Astrocyte of the cerebellum (primary cell): ENCODE data around the gene HNRNPAB.

ENCODE experiments used
- DNase-seq: peaks from one replicate; pipeline ENCODE4 v3.0.0-alpha.2; 2011; ENCODE audit warnings: low read depth
- H3K4me3 ChIP-seq: 2 replicates; pipeline ENCODE4 v1.5.1; 2011; ENCODE audit warnings: mild to moderate bottlenecking, low read depth, low read length, moderate library complexity
- CTCF ChIP-seq: IDR thresholded peaks from 2 replicates; pipeline ENCODE4 v1.5.1; 2012; ENCODE audit warnings: low read length, low read depth, moderate library complexity, mild to moderate bottlenecking; ENCODE audit errors: missing control alignments
- in situ Hi-C: cut with HindIII; loops from 2 replicates; pipeline ENCODE4 v1.10.0; 2017; ENCODE audit warnings: low sequenced_read_pairs

Gene HNRNPAB

GRCh38 chr5:178206166-178207101 is 2.1 kb downstream of the HNRNPAB start:
- peak overlapping the region; percentile 70 for H3K4me3 ChIP-seq
- DNase-seq = no peak
- in situ Hi-C loops = no loop called here
- no peak for TF ChIP-seq CTCF

GRCh38 chr5:178207183-178207916 is 3.0 kb downstream of the HNRNPAB start:
- DNase-seq = peak; percentile 72
- no peak for TF ChIP-seq CTCF
- H3K4me3 ChIP-seq = no peak overlapping the region
- in situ Hi-C loops = no loop called here

- H3K4me3 ChIP-seq = no peak overlapping the region
- in situ Hi-C loops = no loop called here
- no peak for TF ChIP-seq CTCF
- no peak for DNase-seq
These were observed 3.6 kb downstream of the HNRNPAB start for GRCh38 chr5:178207917-178208280.

- DNase-seq = no peak
- in situ Hi-C loops = no loop called here
- no peak overlapping the region for H3K4me3 ChIP-seq
- TF ChIP-seq CTCF = peak; percentile 29
These were observed 4.4 kb downstream of the HNRNPAB start for GRCh38 chr5:178208540-178209227.

GRCh38 chr5:178209334-178210072 is 5.2 kb downstream of the HNRNPAB start:
- no peak overlapping the region for H3K4me3 ChIP-seq
- no peak for DNase-seq
- in situ Hi-C loops = no loop called here
- no peak for TF ChIP-seq CTCF
